Hypothalamus (tissue), 51 donors: ENCODE results near the gene POGLUT2.

Source experiments
- DNase-seq, 51 donors: peaks; one replicate each; lab custom pipeline; 2025; lab: John Stamatoyannopoulos, UW

Gene POGLUT2

GRCh38 chr13:102771298-102772041, 27.3 kb downstream of the POGLUT2 start:
- no peak for DNase-seq

- DNase-seq, result no peak
Measured at GRCh38 chr13:102770435-102770834, 28.3 kb downstream of the POGLUT2 start.

- DNase-seq, result no peak
Measured at GRCh38 chr13:102769679-102770078, 29.1 kb downstream of the POGLUT2 start.

- DNase-seq, result no peak
Measured at GRCh38 chr13:102768909-102769308, 29.9 kb downstream of the POGLUT2 start.

- no peak for DNase-seq
Measured at GRCh38 chr13:102763741-102764140, 35.0 kb downstream of the POGLUT2 start.

GRCh38 chr13:102761071-102761470, 37.7 kb downstream of the POGLUT2 start:
- DNase-seq, result no peak

GRCh38 chr13:102758842-102759241, 39.9 kb downstream of the POGLUT2 start:
- DNase-seq, result no peak

GRCh38 chr13:102757006-102757405, 41.8 kb downstream of the POGLUT2 start:
- no peak for DNase-seq

GRCh38 chr13:102751886-102752285, 46.9 kb downstream of the POGLUT2 start:
- no peak for DNase-seq

GRCh38 chr13:102742506-102742905, 56.3 kb downstream of the POGLUT2 start:
- no peak for DNase-seq

GRCh38 chr13:102742101-102742500, 56.7 kb downstream of the POGLUT2 start:
- no peak for DNase-seq
